ENCODE results near the gene CREB5. TPM values are rescaled to one million over a fixed set of nuclear protein-coding genes. Genes with fewer than 3 reads are reported as not detected.
"Not testable (repeated sequence)": the region's sequence is repeated elsewhere in the genome, so short reads cannot be mapped to it uniquely, and the experiment has no call there.

Gene CREB5
- polyA plus RNA-seq, 4 donors = 5.7 to 17.0 (median 8.4) TPM

DNA sequence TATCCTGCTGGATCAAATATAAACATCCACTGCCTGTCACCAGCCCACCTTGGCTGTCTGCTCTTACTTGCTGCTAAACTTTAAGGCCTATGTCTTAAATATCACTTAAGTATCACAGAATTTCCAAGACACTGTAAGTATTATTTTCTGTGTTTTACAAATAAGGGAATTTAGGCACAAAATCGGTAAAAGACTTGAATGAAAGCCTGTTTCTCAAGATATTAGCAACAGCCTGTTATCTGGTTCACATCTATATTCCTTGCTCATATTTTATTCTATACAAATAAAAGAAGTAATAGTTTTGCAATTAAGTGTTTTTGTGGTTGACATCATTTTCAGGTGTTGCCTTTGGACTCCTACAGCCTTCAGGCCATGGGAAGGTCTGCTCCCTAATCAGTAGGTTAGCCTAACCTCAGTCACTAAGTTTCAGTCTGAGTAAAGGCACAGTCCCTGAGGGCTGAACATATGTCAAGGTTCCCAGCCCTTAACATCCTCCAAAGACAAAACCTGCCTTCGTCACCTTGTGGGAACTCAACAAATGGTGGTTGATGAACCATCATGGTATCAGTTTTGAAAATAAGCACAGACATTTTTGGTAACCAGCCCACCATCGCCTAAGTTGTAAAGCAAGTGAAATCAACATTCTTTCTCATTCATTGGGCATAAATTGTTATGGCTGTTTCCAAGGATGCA is 127.1 kb downstream of the CREB5 start:
- DNase-seq (ENCODE audit: low read depth in 4 of 4, low spot score in 2 of 4) = no peak

DNA sequence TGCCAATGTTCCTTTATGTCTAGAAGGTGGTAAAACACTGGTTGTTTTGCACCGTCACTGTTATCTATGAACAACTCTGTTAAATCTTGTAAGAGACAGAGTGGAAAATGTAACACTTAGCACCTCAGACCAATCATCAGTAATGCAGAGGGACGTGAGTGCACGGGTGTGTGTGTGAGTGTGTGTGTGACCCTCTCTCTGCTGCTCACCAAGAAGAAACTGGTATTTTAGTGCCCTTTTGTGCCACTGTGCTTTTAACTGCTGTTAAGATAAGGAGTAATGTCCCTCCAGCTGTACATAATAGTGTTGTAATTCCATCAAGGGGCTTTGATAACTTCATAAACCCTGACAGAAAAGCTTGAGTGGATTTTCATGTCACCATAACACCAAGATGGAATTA is 130.1 kb downstream of the CREB5 start:
- no peak for DNase-seq (ENCODE audit: low read depth in 4 of 4, low spot score in 2 of 4)

DNA sequence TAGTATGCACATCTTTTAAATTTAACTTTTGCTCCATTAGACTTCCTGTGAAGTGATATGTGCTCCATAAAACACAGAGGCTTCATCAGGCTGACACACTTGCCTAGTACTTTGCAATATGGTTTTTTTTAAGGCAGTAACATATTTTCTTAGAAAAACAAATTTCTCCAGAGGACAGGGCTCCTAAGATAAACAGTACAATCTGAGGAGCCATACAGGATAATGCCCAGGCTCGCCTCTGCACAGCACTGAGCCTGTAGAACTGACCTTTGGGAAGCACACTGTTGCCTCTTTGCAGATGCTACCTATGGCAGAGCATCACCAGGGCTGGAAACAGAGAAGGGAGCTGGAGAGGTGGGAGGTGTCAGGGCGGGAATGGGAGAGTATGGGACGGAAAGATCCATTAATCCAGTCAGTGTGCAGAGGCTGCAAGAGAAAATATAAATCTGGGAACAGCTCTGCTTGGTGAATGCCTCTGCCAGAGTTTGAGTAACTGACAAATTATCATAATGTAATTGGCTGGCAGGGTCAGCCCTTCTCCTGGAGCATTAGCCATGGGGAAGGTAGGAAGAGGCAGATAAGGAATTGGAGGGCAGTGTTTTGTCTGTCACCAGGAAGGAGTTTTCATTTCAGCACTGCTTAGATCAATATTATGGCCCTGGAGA is 132.3 kb downstream of the CREB5 start:
- no peak for DNase-seq (ENCODE audit: low read depth in 4 of 4, low spot score in 2 of 4)

DNA sequence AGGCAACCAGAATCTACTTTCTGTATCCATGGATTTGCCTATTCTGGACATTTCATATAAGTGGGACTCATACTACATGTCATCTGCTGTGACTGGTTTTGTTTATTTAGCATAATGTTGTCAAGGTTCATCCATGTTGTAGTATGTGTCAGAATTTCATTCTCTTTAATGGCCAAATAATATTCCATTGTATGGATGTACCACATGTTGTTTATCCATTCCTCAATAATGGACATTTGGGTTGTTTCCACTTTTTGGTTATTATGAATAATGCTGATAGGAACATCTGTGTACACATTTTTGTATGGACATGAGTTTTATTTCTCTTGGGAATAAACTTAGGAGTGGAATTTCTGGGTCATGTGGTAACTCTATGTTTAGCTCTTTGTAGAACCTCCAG is 133.7 kb downstream of the CREB5 start:
- no peak for DNase-seq (ENCODE audit: low read depth in 4 of 4, low spot score in 2 of 4)

DNA sequence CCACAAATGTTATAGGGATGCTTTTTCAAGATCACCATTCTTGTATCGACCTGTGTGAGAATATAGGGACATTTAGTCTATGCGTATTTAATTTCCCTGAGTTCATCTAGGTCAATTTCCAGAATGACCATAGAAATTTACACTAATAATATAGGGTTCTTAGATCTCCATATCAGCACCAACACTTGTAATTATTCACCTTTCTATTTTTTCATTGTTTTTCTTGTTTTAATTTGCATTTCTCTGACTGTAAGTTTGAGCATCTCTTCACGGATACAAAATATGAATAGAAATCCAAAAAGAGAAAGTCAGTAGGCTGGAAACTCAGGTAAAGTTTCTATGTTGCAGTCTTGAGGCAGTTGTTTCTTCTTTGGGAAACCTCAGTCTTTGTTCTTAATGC is 134.8 kb downstream of the CREB5 start:
- no peak for DNase-seq (ENCODE audit: low read depth in 4 of 4, low spot score in 2 of 4)

DNA sequence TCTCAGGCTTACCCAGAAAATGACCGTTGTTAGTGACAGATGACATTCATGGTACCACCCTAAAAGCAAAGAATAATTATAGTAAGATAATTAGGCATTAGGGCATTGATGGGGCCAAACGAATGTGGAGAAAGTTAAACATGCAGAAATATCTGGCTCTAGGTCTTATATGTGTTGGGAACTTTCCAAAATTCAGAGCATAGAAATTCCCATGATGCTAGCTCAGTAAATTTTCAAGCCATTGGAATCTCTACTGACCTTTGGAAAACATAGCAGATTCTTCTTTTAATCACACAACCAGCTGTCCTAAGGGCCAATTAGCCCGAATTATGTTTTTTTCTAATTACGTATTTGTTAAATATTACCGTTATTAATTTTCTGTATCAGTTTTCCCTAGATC is 136.1 kb downstream of the CREB5 start:
- no peak for DNase-seq (ENCODE audit: low read depth in 4 of 4, low spot score in 2 of 4)

DNA sequence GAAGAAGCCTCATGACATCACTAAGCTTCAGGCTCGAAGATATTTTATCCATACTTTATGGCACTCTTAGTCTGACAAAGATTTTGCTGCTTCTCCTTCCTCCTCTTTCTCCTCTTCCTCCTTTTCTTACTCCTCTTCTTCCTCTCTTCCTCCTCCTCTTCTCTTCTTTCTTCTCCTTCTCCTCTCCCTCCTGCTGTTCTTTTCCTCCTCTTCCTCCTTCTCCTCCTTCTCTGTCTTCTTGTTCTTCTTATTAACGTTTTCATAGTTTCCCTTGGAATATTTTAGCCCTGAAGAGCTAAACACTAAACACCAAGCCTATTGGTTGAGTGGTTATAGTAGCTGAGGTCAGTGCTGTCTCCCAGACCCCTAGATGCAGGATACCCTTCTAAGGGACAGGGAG is 137.7 kb downstream of the CREB5 start:
- DNase-seq (ENCODE audit: low read depth in 4 of 4, low spot score in 2 of 4) = no peak

DNA sequence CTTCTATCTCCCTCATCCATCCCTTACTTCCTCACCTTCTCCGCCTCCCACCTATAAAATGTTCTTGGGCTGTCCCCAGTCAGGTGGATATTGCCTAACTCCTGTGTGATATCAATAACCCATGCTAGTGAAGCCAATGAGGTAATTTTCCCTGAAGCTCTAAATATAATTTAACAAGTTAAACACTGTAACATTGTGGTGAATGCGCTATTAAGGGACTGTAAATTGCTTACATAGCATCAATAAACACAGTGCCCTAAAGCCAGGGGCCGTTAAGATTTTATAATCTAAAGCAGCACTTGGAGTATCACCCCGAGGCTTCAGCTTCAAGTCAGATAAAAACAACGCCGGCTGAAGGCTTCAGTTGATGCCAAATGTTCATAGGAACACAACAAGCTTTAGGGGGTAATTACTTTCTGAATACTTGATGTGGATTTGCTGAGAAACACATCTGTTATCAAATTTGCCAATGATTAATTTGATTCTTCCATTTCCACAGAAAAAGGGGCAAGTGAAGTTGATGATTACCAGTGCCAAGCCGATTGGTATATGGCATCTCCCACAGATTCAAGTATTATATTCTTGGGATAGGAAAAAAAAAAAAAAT is 138.4 kb downstream of the CREB5 start:
- DNase-seq (ENCODE audit: low read depth in 4 of 4, low spot score in 2 of 4) = no peak

DNA sequence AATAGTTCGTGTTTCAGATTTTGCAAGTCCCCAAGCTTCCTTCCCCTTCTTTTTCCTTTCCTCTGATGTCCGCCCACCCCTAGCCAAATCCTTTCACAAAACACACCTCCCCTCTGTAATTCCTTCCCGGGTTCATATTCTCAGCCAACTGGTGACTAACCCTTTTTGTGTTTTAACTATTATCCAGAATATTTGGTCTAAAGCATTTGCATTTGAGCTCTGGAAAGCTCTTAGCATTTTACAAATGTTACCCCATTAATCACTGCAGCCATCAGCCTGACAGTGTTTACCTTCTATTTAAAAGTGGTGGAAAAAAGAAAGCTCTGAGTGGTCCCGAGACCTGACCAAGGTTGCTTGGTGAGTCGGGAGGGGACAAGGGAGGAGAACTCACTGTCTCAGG is 139.0 kb downstream of the CREB5 start:
- DNase-seq (ENCODE audit: low read depth in 4 of 4, low spot score in 2 of 4) = no peak

DNA sequence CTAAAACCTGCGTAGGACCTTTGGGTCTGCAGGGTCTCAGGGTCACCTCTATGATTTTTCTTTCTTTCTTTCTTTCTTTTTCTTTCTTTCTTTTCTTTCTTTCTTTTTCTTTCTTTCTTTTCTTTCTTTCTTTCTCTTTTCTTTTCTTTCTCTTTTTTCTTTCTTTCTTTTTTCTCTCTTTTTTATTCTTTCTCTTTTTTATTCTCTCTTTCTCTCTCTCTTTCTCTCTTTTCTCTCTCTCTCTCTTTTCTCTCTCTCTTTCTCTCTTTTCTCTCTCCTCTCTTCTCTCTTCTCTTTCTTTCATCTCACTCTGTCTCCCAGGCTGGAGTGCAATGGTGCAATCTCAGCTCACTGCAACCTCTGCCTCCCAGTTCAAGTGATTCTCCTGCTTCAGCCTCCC is 139.4 kb downstream of the CREB5 start:
- DNase-seq (ENCODE audit: low read depth in 4 of 4, low spot score in 2 of 4) = not testable (repeated sequence)

DNA sequence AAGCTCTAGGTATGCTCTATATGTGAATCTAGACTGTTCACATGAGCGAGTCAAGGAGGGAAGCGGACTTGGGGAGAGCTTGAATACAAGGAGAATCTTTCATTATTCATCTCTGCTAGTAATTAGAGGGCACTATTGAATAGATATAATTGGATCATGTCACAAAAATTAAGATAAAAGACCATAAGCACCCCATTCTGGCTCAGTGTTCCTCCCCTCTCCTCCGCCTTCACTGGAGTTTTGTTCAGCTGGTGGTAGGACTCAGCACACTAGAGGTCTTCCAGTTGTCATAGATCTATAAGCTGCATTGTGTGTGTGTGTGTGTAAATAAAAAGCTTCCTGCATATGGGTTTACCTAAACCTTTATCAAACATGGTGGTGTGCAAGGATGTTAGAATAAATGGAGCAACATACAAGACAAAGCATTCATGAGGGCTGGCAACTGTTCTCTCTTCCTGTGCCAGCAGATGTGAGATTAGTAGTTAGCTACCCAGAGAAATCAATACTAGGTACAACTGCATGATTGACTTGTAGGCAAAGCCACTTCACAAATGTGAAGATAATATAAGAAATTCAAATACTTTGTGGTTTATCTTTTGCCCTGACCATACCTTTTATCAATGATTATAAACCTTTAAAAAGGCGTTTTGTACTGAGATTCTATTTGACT is 142.6 kb downstream of the CREB5 start:
- DNase-seq (ENCODE audit: low read depth in 4 of 4, low spot score in 2 of 4) = no peak

DNA sequence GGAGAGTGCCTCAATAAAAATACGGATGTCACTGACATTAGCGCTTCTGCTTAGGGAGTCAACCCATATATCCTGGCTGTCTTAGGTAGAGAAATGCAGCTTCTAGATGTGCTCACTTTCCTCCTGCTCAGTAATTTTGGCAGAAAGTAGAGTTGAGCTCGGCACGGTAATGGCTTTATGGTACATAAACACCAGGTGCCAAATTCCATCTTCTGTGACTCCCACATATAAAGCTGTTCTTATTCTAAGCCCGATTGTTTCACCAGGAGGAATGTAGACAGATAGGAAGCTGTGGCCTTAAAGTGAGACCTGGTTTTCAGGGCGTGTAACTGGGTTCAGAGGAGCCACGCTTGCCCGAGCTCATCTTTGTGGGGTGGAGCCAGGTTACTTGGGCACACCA is 143.7 kb downstream of the CREB5 start:
- no peak for DNase-seq (ENCODE audit: low read depth in 4 of 4, low spot score in 2 of 4)

DNA sequence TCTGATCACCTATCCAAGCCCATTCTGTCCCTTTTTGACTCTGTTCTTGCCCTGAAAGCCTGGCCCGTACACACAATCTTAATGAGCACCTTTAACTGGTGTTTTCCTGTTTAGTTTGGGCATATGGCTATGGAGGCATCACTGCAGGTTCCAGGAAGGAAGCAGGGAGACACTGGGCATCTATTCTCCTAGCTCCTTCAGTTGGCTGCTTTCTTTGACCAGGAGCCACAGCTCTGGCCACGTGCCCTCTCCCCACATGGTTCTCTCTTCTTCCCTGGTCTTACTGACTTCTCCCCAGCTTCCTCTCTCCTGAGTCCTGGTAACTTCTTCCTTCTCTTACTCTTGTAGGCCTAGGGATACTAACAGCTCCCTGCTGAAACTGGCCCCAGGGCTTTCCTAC is 144.4 kb downstream of the CREB5 start:
- no peak for DNase-seq (ENCODE audit: low read depth in 4 of 4, low spot score in 2 of 4)

DNA sequence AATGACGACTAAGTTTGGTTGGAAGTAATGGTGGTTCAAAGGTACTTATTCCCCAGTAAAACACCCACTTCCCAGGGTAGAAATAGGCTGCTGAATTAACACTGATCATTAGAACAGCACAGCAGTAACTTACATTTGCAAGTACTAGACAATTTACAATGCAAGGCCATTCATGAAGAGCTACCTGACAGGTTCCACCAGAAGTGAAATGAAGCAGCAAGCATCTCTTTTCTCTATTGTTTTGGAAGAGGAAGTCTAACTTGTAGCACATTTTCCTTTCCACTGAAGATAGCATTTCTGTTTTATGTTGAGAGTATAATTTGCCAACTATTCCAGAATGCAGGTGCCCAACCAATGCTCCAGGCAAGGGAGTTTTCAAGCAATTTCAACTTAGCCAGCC is 145.9 kb downstream of the CREB5 start:
- no peak for DNase-seq (ENCODE audit: low read depth in 4 of 4, low spot score in 2 of 4)

DNA sequence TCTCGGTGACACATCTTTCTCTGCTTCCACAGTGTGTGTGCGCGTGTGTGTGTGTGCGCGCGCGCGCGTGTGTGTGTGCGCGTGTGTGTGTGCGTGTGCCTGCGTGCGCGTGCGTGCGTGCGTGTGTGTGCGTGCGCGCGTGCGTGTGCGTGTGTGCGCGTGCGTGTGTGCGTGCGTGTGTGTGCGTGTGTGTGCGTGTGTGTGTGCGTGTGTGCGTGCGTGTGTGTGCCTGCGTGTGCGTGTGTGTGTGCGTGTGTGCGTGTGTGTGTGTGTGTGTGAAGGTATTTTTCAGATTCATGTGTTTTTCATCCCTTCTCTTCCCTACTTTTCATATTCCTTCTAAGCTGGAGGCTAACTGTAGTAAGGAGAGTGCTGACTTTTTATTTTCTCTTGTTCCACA is 148.4 kb downstream of the CREB5 start:
- no peak for DNase-seq (ENCODE audit: low read depth in 4 of 4, low spot score in 2 of 4)

DNA sequence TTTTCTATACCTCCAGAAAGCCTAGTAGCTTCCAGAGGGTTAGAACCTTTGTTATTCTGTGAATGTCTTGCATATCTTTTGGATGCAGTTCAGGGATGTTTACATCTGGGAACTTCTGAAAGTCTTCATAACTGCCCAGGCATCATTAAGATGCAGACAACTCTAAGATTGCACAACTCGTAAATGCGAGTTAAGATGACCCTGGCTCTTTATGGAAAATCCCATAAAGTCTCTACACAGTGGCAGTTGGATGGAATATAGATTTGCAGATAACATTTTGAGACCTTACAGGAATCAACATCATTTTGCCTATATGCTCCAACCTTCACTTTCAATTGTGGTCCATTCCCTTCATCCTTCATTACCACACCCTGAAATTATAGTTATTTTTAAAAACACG is 151.7 kb downstream of the CREB5 start:
- no peak for DNase-seq (ENCODE audit: low read depth in 4 of 4, low spot score in 2 of 4)

DNA sequence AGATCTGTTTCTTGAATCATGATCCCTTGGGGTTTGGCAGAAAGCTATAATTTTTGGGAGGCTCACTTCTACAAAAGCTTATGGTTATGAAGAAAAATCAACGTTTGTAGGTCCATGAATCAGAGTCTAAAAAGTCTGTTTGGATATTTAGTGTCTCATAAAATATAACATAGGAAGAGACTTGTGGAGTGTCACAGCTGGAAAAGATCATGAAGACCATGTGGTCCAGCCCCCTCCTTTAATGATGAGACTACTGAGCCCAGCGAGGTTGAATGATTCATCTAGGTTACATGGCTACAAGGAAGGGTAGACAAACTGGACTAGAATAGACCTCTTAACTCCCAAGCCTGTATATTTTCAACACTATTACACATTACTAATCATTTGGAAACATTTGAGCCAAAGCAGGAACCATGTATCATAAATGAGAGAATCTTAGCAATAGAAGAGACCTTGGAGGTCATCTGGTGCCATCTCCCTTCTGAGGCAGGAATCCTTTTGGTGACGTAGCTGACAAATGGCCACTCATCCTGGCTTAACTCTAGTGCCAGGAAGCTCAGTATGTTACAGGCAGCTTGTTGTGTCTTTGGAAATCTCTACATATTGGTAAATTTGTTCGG is 152.5 kb downstream of the CREB5 start:
- no peak for DNase-seq (ENCODE audit: low read depth in 4 of 4, low spot score in 2 of 4)

DNA sequence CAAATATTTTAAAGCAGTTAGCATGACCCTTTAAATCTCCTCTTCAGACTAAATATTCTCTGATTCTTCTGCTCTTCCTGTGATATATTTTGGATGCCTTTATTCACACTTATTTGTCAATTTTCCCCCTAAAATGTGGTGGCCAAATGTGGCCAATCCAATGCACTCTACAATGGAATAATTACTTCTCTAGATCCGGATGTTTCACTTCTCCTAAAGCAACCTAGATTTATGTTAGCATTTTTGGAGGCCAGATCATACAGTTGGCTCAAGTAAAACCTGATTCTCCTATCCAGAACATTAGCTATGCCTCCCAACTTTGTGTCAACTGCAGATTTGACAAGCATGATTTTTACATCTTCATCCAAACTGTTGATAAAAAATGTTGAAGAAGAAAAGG is 153.7 kb downstream of the CREB5 start:
- no peak for DNase-seq (ENCODE audit: low read depth in 4 of 4, low spot score in 2 of 4)

DNA sequence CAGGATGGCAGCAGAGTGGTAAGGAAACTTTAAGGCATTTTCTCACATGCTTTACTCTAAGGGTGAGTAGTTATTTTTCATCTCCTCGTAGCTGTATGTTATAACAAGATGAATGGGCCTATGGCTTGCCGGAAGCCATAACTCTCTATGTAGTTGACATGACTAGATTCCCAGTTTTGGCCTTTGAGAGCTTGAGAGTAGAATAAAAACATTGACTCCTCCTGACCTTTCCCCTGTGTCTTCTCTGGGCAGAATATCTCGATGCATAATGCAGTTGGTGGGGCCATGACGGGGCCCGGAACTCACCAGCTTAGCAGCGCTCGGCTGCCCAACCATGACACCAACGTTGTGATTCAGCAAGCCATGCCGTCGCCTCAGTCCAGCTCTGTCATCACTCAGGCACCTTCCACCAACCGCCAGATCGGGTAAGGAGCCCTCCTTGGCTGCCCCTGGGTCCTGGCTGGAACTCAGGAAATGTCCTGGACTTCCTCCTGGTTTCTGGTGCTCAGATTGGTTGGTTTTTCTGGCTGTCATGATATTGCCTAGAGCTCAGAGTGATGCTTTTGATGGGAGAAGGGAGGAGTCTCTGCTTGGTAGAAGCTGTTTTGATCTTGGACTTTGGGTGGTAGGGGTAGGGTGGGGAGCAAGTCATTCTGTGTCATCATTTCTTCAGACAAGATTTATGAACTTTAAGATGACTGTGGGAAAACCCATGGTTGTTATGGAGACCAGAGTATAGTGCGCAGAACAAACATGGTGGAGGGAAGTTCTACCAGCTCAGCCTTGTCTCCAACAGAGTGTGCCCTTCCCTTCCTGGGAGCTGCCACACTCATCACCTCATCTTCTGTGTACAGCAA is 158.0 kb downstream of the CREB5 start:
- no peak for DNase-seq (ENCODE audit: low read depth in 4 of 4, low spot score in 2 of 4)

DNA sequence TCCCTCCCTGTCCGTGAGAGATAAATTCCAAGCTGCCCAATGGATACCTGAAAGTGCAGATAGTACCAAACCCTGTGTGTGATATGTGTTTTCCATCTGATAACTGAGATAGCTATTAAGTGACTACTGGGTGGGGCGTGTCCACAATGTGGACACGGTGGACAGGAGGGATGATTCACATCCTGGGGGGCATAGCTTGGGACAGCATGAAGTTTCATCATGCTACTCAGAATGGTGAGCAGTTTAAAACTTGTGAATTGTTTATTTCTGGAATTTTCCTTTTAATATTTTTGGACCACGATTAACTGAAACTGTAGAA is 158.6 kb downstream of the CREB5 start:
- DNase-seq (ENCODE audit: low read depth in 4 of 4, low spot score in 2 of 4) = no peak

DNA sequence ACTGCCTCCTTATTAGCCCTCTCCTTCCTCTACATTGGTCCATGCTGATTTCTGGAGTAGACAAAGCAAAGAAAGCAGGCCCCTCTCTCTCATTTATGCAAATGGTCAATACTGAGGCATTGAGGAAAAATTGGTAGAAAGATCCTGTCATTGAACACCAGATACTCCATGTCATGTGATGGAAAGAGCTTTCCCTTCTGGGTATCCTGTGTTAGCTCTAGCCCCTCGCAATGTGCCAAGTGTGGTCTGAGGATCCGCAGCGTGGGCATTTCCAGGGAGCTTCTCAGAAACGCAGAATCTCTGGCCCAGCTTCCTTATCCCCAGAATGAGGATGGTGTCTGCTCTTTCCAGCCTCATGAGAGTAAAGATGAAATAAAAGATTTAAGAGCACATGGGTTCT is 159.1 kb downstream of the CREB5 start:
- DNase-seq (ENCODE audit: low read depth in 4 of 4, low spot score in 2 of 4) = no peak
